ENCODE data around the gene CST11.

CST11 gene

DNA sequence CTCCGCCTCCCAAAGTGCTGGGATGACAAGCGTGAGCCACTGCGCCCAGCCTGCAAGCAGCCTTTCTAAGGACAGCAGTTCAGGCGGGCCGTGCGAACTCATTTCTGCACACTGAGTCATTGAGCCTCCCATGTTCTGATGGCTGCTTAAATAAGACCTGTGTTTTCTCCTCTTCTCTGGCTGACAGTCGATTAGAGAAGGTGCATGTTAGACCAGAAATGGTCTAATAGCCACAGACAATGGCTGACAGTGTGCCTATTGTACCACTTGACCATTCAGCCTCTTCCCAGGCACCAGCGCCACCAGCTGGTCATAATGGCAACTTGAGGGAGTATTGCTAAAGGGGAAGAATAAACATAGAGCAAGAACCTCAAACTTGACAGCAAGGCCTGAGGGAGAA lies 6.2 kb downstream of the CST11 start:
- no peak overlapping the region for H2BK120ac ChIP-seq (ENCODE audit: low read depth, low read length)
- no peaks in the 10 kb centered on the region for H3K36me3 ChIP-seq (replicated peaks in 1 of 2; ENCODE audit: control insufficient read depth in 2 of 2, insufficient read depth in 2 of 2, low read length in 2 of 2)
- peak; percentile 51 for DNase-seq (ENCODE audit: low spot score)
- no peak overlapping the region for H3K4me3 ChIP-seq (ENCODE audit: low read length in 2 of 2)
- no peak overlapping the region for H2BK12ac ChIP-seq (ENCODE audit: low read length)
- peaks cover 0 to 50% (median 0%) of the 10 kb centered on the region in 3 experiments for H3K27me3 ChIP-seq (ENCODE audit: control insufficient read depth in 3 of 3, insufficient read depth in 3 of 3, low read depth in 1 of 3, low read length in 3 of 3)
- no peak overlapping the region for H4K91ac ChIP-seq (ENCODE audit: low read depth, low read length, poor library complexity)
- no peak overlapping the region for H3K18ac ChIP-seq (ENCODE audit: low read length)
- no peak overlapping the region for H4K8ac ChIP-seq (ENCODE audit: low read depth, low read length)
- peaks cover 0 to 2% of the 10 kb centered on the region in 2 donors for H3K9me3 ChIP-seq (replicated peaks in 1 of 2; ENCODE audit: control insufficient read depth in 2 of 2, insufficient read depth in 1 of 2, low read depth in 1 of 2, low read length in 2 of 2)
- H2BK5ac ChIP-seq (ENCODE audit: low read length): no peak overlapping the region
- peaks cover 0 to 7% of the 10 kb centered on the region in 2 donors for H3K4me1 ChIP-seq (ENCODE audit: control insufficient read depth in 2 of 2, insufficient read depth in 1 of 2, low read depth in 1 of 2, low read length in 2 of 2)
- no peak overlapping the region for H2AFZ ChIP-seq (ENCODE audit: low read length)
- no peaks in the 10 kb centered on the region for H3K79me1 ChIP-seq (ENCODE audit: low read depth, low read length)
- no peak overlapping the region for H3K9ac ChIP-seq (ENCODE audit: low read depth, low read length, poor library complexity)
- no peak overlapping the region for H3K4ac ChIP-seq (ENCODE audit: low read length)
- H2BK15ac ChIP-seq (ENCODE audit: low read length): no peak overlapping the region
- no peak overlapping the region for H3K4me2 ChIP-seq (ENCODE audit: insufficient read depth, low read length, poor library complexity, severe bottlenecking)
- WGBS, 2 donors (ENCODE audit: extremely low coverage in 2 of 2, insufficient read length in 2 of 2, insufficient replicate concordance in 1 of 2): no CpG with 5 or more reads among the region's 8 CpGs
- no peak overlapping the region for H3K23ac ChIP-seq (ENCODE audit: low read depth, low read length, poor library complexity)
- H3K27ac ChIP-seq (replicated peaks; ENCODE audit: low read length): no peak overlapping the region
- no peak overlapping the region for H3K14ac ChIP-seq (ENCODE audit: low read length)
- H2AK5ac ChIP-seq (ENCODE audit: low read depth, low read length): no peak overlapping the region

DNA sequence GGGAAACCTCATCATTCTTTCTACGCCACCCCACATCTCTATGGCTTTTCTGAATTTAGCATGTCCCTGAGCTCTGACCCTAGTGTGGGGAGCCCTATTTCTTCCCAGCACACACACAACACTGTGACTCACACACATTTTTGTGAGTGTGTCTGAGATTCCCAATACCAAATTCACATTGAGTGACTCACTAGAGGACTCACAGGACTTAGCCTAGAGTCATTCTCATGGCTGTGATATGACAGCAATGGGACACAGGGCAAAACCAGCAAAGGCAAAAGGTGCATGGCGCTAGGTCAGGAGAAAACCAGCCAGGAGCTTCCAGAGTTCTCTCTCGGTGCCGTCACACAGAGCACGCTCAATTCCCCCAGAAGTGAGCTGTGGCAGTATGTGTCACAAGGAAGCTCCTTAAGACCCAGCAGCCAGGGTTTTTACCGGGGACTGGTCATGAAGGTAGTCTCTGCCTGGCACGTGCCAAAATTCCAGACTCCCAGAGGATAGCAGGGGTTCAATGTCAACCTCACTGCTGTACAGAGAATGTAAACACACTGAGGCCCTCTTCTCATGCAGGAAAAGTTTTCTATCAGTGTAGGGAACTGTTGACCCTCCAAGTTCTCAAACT lies 7.0 kb downstream of the CST11 start:
- H3K18ac ChIP-seq (ENCODE audit: low read length): no peak overlapping the region
- H3K14ac ChIP-seq (ENCODE audit: low read length): no peak overlapping the region
- no peak overlapping the region for H3K9ac ChIP-seq (ENCODE audit: low read depth, low read length, poor library complexity)
- H3K4me1 ChIP-seq (ENCODE audit: control insufficient read depth in 2 of 2, insufficient read depth in 1 of 2, low read depth in 1 of 2, low read length in 2 of 2): peaks cover 0 to 2% of the 10 kb centered on the region in 2 donors
- H3K4ac ChIP-seq (ENCODE audit: low read length): no peak overlapping the region
- no peak overlapping the region for H2BK15ac ChIP-seq (ENCODE audit: low read length)
- peaks cover 0 to 49% (median 0%) of the 10 kb centered on the region in 3 experiments for H3K27me3 ChIP-seq (ENCODE audit: control insufficient read depth in 3 of 3, insufficient read depth in 3 of 3, low read depth in 1 of 3, low read length in 3 of 3)
- no peak overlapping the region for H4K8ac ChIP-seq (ENCODE audit: low read depth, low read length)
- H3K4me2 ChIP-seq (ENCODE audit: insufficient read depth, low read length, poor library complexity, severe bottlenecking): no peak overlapping the region
- no peak for DNase-seq (ENCODE audit: low spot score)
- H2AK5ac ChIP-seq (ENCODE audit: low read depth, low read length): no peak overlapping the region
- H2AFZ ChIP-seq (ENCODE audit: low read length): no peak overlapping the region
- no peak overlapping the region for H2BK5ac ChIP-seq (ENCODE audit: low read length)
- no peak overlapping the region for H2BK120ac ChIP-seq (ENCODE audit: low read depth, low read length)
- no peak overlapping the region for H2BK12ac ChIP-seq (ENCODE audit: low read length)
- no peak overlapping the region for H3K23ac ChIP-seq (ENCODE audit: low read depth, low read length, poor library complexity)
- no peak overlapping the region for H3K4me3 ChIP-seq (ENCODE audit: low read length in 2 of 2)
- H3K9me3 ChIP-seq (replicated peaks in 1 of 2; ENCODE audit: control insufficient read depth in 2 of 2, insufficient read depth in 1 of 2, low read depth in 1 of 2, low read length in 2 of 2): peaks cover 0 to 2% of the 10 kb centered on the region in 2 donors
- H3K79me1 ChIP-seq (ENCODE audit: low read depth, low read length): no peaks in the 10 kb centered on the region
- WGBS, 2 donors (ENCODE audit: extremely low coverage in 2 of 2, insufficient read length in 2 of 2, insufficient replicate concordance in 1 of 2): no CpG with 5 or more reads among the region's 7 CpGs
- H3K36me3 ChIP-seq (replicated peaks in 1 of 2; ENCODE audit: control insufficient read depth in 2 of 2, insufficient read depth in 2 of 2, low read length in 2 of 2): no peaks in the 10 kb centered on the region
- H3K27ac ChIP-seq (replicated peaks; ENCODE audit: low read length): no peak overlapping the region
- no peak overlapping the region for H4K91ac ChIP-seq (ENCODE audit: low read depth, low read length, poor library complexity)

GRCh38 chr20:23444859-23445258 lies 7.8 kb downstream of the CST11 start:
- H2AK5ac ChIP-seq (ENCODE audit: low read depth, low read length): no peak overlapping the region
- no peak overlapping the region for H3K4me3 ChIP-seq (ENCODE audit: low read length in 2 of 2)
- no peaks in the 10 kb centered on the region for H3K79me1 ChIP-seq (ENCODE audit: low read depth, low read length)
- no peak overlapping the region for H3K4ac ChIP-seq (ENCODE audit: low read length)
- H3K4me2 ChIP-seq (ENCODE audit: insufficient read depth, low read length, poor library complexity, severe bottlenecking): no peak overlapping the region
- H2BK5ac ChIP-seq (ENCODE audit: low read length): no peak overlapping the region
- H3K18ac ChIP-seq (ENCODE audit: low read length): no peak overlapping the region
- peaks cover 0 to 2% of the 10 kb centered on the region in 2 donors for H3K4me1 ChIP-seq (ENCODE audit: control insufficient read depth in 2 of 2, insufficient read depth in 1 of 2, low read depth in 1 of 2, low read length in 2 of 2)
- H2BK15ac ChIP-seq (ENCODE audit: low read length): no peak overlapping the region
- H2AFZ ChIP-seq (ENCODE audit: low read length): no peak overlapping the region
- H3K9me3 ChIP-seq (replicated peaks in 1 of 2; ENCODE audit: control insufficient read depth in 2 of 2, insufficient read depth in 1 of 2, low read depth in 1 of 2, low read length in 2 of 2): peaks cover 0 to 2% of the 10 kb centered on the region in 2 donors
- 100% methylated on average over 1 to 2 of the region's 4 CpGs for WGBS, 2 donors (ENCODE audit: extremely low coverage in 2 of 2, insufficient read length in 2 of 2, insufficient replicate concordance in 1 of 2)
- no peak overlapping the region for H2BK120ac ChIP-seq (ENCODE audit: low read depth, low read length)
- no peak overlapping the region for H2BK12ac ChIP-seq (ENCODE audit: low read length)
- H3K36me3 ChIP-seq (replicated peaks in 1 of 2; ENCODE audit: control insufficient read depth in 2 of 2, insufficient read depth in 2 of 2, low read length in 2 of 2): no peaks in the 10 kb centered on the region
- no peak overlapping the region for H3K23ac ChIP-seq (ENCODE audit: low read depth, low read length, poor library complexity)
- no peak for DNase-seq (ENCODE audit: low spot score)
- H3K27me3 ChIP-seq (ENCODE audit: control insufficient read depth in 3 of 3, insufficient read depth in 3 of 3, low read depth in 1 of 3, low read length in 3 of 3): peaks cover 0 to 53% (median 0%) of the 10 kb centered on the region in 3 experiments
- H3K14ac ChIP-seq (ENCODE audit: low read length): no peak overlapping the region
- no peak overlapping the region for H3K27ac ChIP-seq (replicated peaks; ENCODE audit: low read length)
- no peak overlapping the region for H4K8ac ChIP-seq (ENCODE audit: low read depth, low read length)
- no peak overlapping the region for H4K91ac ChIP-seq (ENCODE audit: low read depth, low read length, poor library complexity)
- H3K9ac ChIP-seq (ENCODE audit: low read depth, low read length, poor library complexity): no peak overlapping the region

DNA sequence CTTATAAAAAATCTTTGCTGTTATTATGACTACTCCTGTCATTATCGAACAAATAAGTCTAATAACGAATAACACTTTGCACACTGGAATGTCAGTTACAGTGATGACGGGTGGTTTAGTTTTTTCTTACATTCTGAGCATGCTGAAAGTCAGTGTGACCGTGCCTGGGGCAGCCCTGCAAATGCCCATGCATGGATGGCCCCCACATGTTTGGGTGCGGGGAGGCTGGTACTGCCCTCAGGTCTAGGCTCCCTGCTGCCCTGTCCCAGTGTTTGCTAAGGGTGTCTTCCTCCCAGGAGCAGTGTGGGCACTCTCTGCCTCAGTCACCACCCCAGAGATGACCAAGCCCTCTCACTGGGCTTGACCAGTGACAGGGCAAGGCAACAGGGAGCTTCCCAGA lies 10.2 kb downstream of the CST11 start:
- Histone ChIP-seq H2AK5ac (ENCODE audit: low read depth, low read length) (peak overlapping the region; percentile 81), H2BK120ac (ENCODE audit: low read depth, low read length) (no peak overlapping the region), H3K27me3 (ENCODE audit: control insufficient read depth in 3 of 3, insufficient read depth in 3 of 3, low read depth in 1 of 3, low read length in 3 of 3) (peaks cover 0 to 58% (median 0%) of the 10 kb centered on the region in 3 experiments), H3K4me1 (ENCODE audit: control insufficient read depth in 2 of 2, insufficient read depth in 1 of 2, low read depth in 1 of 2, low read length in 2 of 2) (peaks cover 0 to 2% of the 10 kb centered on the region in 2 donors), H3K4ac (ENCODE audit: low read length) (no peak overlapping the region), H3K4me3 (ENCODE audit: low read length in 2 of 2) (no peak overlapping the region), H3K9ac (ENCODE audit: low read depth, low read length, poor library complexity) (no peak overlapping the region), H3K18ac (ENCODE audit: low read length) (peak overlapping the region; percentile 89), H3K14ac (ENCODE audit: low read length) (peak overlapping the region; percentile 57), H3K27ac (replicated peaks; ENCODE audit: low read length) (no peak overlapping the region), H4K8ac (ENCODE audit: low read depth, low read length) (no peak overlapping the region), H4K91ac (ENCODE audit: low read depth, low read length, poor library complexity) (no peak overlapping the region), H2BK12ac (ENCODE audit: low read length) (peak overlapping the region; percentile 18), H3K79me1 (ENCODE audit: low read depth, low read length) (no peaks in the 10 kb centered on the region), H3K4me2 (ENCODE audit: insufficient read depth, low read length, poor library complexity, severe bottlenecking) (no peak overlapping the region), H3K23ac (ENCODE audit: low read depth, low read length, poor library complexity) (peak overlapping the region; percentile 47), H2BK15ac (ENCODE audit: low read length) (peak overlapping the region; percentile 52), H2AFZ (ENCODE audit: low read length) (no peak overlapping the region), H3K9me3 (replicated peaks in 1 of 2; ENCODE audit: control insufficient read depth in 2 of 2, insufficient read depth in 1 of 2, low read depth in 1 of 2, low read length in 2 of 2) (peaks cover 0 to 2% of the 10 kb centered on the region in 2 donors), H3K36me3 (replicated peaks in 1 of 2; ENCODE audit: control insufficient read depth in 2 of 2, insufficient read depth in 2 of 2, low read length in 2 of 2) (no peaks in the 10 kb centered on the region), H2BK5ac (ENCODE audit: low read length) (no peak overlapping the region)
- no peak for DNase-seq (ENCODE audit: low spot score)
- WGBS, 2 donors (ENCODE audit: extremely low coverage in 2 of 2, insufficient read length in 2 of 2, insufficient replicate concordance in 1 of 2): no CpG with 5 or more reads among the region's 5 CpGs

Data from neuronal stem cell (in vitro differentiated cells).